Activated CD4-positive, alpha-beta T cell treated with anti-CD3 and anti-CD28 coated beads for 36 hours (primary cell): ENCODE results near the gene APOBEC3H. TPM values are rescaled to one million over a fixed set of nuclear protein-coding genes. Genes with fewer than 3 reads are reported as not detected.
"Not testable (repeated sequence)": the region's sequence is repeated elsewhere in the genome, so short reads cannot be mapped to it uniquely, and the experiment has no call there.

ENCODE experiments used
- ATAC-seq: fragments of 200-7000 bp; cut with Tn5 transposase; one replicate; pipeline ENCODE4 v1.10.0; 2021; ENCODE audit warnings: mild to moderate bottlenecking, moderate library complexity
- CTCF ChIA-PET: fragments of 350-600 bp; sonication (Branson Sonifier 250); formaldehyde crosslinking; loops from one replicate; lab custom pipeline; 2021; ENCODE audit warnings: antibody characterized with exemption; lab: Charles Lee
- POLR2A ChIA-PET: fragments of 350-600 bp; sonication (Branson Sonifier 250); formaldehyde crosslinking; loops from one replicate; lab custom pipeline; 2021; ENCODE audit warnings: antibody characterized with exemption, inconsistent platforms; lab: Charles Lee
- DNase-seq: peaks from one replicate; pipeline ENCODE4 v3.0.0-alpha.2; 2020
- H3K27ac Mint-ChIP-seq: one replicate; pipeline ENCODE4 v1.8.0; 2021; ENCODE audit warnings: mixed read lengths
- H3K27me3 Mint-ChIP-seq: one replicate; pipeline ENCODE4 v1.8.0; 2021; ENCODE audit warnings: mixed read lengths
- H3K36me3 Mint-ChIP-seq: one replicate; pipeline ENCODE4 v1.8.0; 2021; ENCODE audit warnings: low read depth, mixed read lengths
- H3K4me1 Mint-ChIP-seq: one replicate; pipeline ENCODE4 v1.8.0; 2021; ENCODE audit warnings: mixed read lengths
- H3K4me3 Mint-ChIP-seq: one replicate; pipeline ENCODE4 v1.8.0; 2021; ENCODE audit warnings: mild to moderate bottlenecking, moderate library complexity, mixed read lengths
- H3K9me3 Mint-ChIP-seq: one replicate; pipeline ENCODE4 v1.8.0; 2021; ENCODE audit warnings: low read depth, mixed read lengths
- intact Hi-C, 2 experiments: fragments of 100-400 bp; cut with DNase I in 1 of 2; cut with micrococcal nuclease in 1 of 2; formaldehyde crosslinking; loops; one replicate each; pipeline versions ENCODE4 v1.14.2 to v1.15.1; 2022 to 2024; cut with DNase I, micrococcal nuclease
- total RNA-seq, 2 experiments: library from RNA; stranded (reverse); gene quantifications; one replicate each; pipeline ENCODE4 v1.2.3, GENCODE V29; 2021

APOBEC3H gene
- 1 to 10 TPM; 5.2 to 7.3 TPM for total RNA-seq

DNA sequence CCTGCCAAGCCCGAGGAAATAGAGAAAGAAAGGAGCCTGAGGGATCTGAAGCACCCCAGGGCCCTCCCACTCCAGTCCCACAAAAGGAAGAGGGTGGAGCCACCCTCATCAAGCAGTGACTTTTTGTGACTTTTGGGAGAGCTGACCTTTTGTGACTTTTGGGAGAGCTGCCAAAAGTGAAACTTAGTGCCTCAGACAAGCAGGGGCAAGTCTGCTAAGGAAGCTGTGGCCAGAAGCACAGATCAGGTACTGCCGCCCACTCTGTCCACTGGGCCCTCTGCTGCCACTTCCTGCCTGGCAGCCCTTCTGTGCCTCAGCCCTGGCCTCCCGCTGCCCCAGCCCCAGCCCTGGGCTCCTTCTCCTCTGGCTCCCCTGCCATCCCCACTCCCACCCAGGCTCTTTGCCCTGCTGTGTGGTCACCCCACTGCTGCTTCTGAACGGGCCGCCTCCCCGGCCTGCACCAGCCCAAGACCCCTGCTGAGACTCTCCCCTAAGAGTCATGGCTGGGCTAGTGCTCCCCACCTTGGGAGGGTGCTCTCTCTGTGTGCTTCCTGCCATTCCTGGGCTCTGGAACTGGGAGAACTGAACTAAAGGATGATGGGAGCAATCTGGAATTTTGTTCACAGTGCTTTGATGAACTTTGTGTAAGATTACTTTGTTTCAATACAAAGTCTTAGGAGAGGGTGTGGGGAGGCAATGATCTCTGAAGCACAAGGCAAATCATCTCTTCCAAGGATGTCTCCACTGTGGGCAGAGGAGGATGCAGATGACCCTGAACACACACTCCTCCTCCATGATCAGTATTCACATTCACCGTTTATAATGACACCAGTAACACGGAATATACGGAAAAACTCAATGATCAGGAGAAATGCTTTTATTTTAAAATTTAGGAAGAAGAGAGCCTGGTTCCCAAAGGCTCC is at the start of gene APOBEC3H:
Gene APOBEC3H (plus strand): TSS at position 147 of the 923 bp plus-strand sequence. CDS start 3,035 bp downstream, outside the sequence.
- intact Hi-C loops, result loop anchor here in 1 of 2 experiments (2.0 kb wide), 1 partner anchor 15 kb away; no protein-coding TSS in a partner anchor
- DNase-seq (peak; percentile 30), ATAC-seq (no peak)
- Mint-ChIP-seq H3K4me3 (peak within 1 kb of the TSS; percentile 34), H3K9me3 (no peaks in the 10 kb centered on the region), H3K4me1 (peaks cover 74% of the 10 kb centered on the region), H3K36me3 (no peaks in the 10 kb centered on the region), H3K27ac (peak within 1 kb of the TSS; percentile 84), H3K27me3 (no peaks in the 10 kb centered on the region)
- CTCF ChIA-PET, result no interaction called here
- POLR2A ChIA-PET, result no interaction called here

GRCh38 chr22:39049486-39049885 is 47.6 kb upstream of the APOBEC3H start:
- DNase-seq, H3K27ac Mint-ChIP-seq, H3K9me3 Mint-ChIP-seq, H3K4me1 Mint-ChIP-seq, POLR2A ChIA-PET, H3K4me3 Mint-ChIP-seq, intact Hi-C loops, H3K27me3 Mint-ChIP-seq, ATAC-seq, H3K36me3 Mint-ChIP-seq: not testable (repeated sequence)
- CTCF ChIA-PET, result interaction anchor here (0.7 kb wide), 1 partner anchor 612 kb away, joined by 3 read pairs; no protein-coding TSS in a partner anchor

GRCh38 chr22:39051844-39052495 is 45.1 kb upstream of the APOBEC3H start:
- H3K4me1 Mint-ChIP-seq, H3K9me3 Mint-ChIP-seq, intact Hi-C loops, POLR2A ChIA-PET, ATAC-seq, H3K36me3 Mint-ChIP-seq, DNase-seq, CTCF ChIA-PET, H3K4me3 Mint-ChIP-seq, H3K27me3 Mint-ChIP-seq, H3K27ac Mint-ChIP-seq: not testable (repeated sequence)

GRCh38 chr22:39055658-39056057 is 41.4 kb upstream of the APOBEC3H start:
- no peaks in the 10 kb centered on the region for H3K9me3 Mint-ChIP-seq
- no peak overlapping the region for H3K4me3 Mint-ChIP-seq
- H3K27me3 Mint-ChIP-seq, result no peaks in the 10 kb centered on the region
- H3K27ac Mint-ChIP-seq, result no peak overlapping the region
- CTCF ChIA-PET, result interaction anchor here (0.6 kb wide), 1 partner anchor 15 kb away, joined by 3 read pairs; no protein-coding TSS in a partner anchor
- POLR2A ChIA-PET, result no interaction called here
- no peak for ATAC-seq
- intact Hi-C loops, result no loop called here
- no peaks in the 10 kb centered on the region for H3K36me3 Mint-ChIP-seq
- no peak for DNase-seq
- H3K4me1 Mint-ChIP-seq, result no peaks in the 10 kb centered on the region

- POLR2A ChIA-PET, H3K27ac Mint-ChIP-seq, ATAC-seq, H3K27me3 Mint-ChIP-seq, H3K4me1 Mint-ChIP-seq, DNase-seq, intact Hi-C loops, H3K9me3 Mint-ChIP-seq, CTCF ChIA-PET, H3K4me3 Mint-ChIP-seq, H3K36me3 Mint-ChIP-seq: not testable (repeated sequence)
Observed at GRCh38 chr22:39061290-39061689, 35.8 kb upstream of the APOBEC3H start.

- H3K27ac Mint-ChIP-seq, DNase-seq, intact Hi-C loops, H3K36me3 Mint-ChIP-seq, POLR2A ChIA-PET, H3K27me3 Mint-ChIP-seq, H3K9me3 Mint-ChIP-seq, H3K4me1 Mint-ChIP-seq, ATAC-seq, H3K4me3 Mint-ChIP-seq, CTCF ChIA-PET: not testable (repeated sequence)
Observed at GRCh38 chr22:39061951-39062350, 35.1 kb upstream of the APOBEC3H start.

DNA sequence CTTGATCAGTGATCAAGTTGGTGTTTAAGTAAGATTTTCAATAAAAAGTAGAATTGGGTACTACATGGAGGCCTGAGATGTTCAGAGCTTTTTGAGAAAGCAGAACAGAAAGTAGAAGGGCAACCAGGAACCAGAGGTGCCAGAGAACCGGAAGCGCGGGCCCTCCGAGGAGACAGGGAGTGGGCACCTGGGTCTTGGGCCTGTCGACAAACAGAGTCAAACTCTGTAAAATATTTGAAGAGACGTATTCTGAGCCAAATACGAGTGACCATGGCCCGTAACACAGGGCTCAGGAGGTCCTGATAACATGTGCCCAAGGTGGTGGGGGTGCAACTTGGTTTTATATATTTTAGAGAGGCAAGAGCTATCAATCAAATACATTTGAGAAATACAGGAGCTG is 33.1 kb upstream of the APOBEC3H start:
- CTCF ChIA-PET, POLR2A ChIA-PET: not testable (repeated sequence)

GRCh38 chr22:39066442-39067276 is 30.4 kb upstream of the APOBEC3H start:
- H3K27me3 Mint-ChIP-seq, H3K27ac Mint-ChIP-seq, POLR2A ChIA-PET: not testable (repeated sequence)

More for the DNA sequence above, 33.1 kb upstream of the APOBEC3H start:
- intact Hi-C loops, ATAC-seq, H3K36me3 Mint-ChIP-seq, DNase-seq, H3K27ac Mint-ChIP-seq, H3K9me3 Mint-ChIP-seq, H3K27me3 Mint-ChIP-seq, H3K4me1 Mint-ChIP-seq, H3K4me3 Mint-ChIP-seq: not testable (repeated sequence)

GRCh38 chr22:39068033-39068785 is 28.8 kb upstream of the APOBEC3H start:
- intact Hi-C loops, result no loop called here
- Mint-ChIP-seq H3K27me3 (no peaks in the 10 kb centered on the region), H3K27ac (peak overlapping the region; percentile 4), H3K4me1 (peaks cover 4% of the 10 kb centered on the region), H3K36me3 (no peaks in the 10 kb centered on the region), H3K4me3 (no peak overlapping the region), H3K9me3 (no peaks in the 10 kb centered on the region)
- DNase-seq (no peak), ATAC-seq (no peak)
- ChIA-PET POLR2A (no interaction called here), CTCF (interaction anchor here (0.7 kb wide), 1 partner anchor 60 kb away, joined by 3 read pairs; no protein-coding TSS in a partner anchor)

More at GRCh38 chr22:39066442-39067276, 30.4 kb upstream of the APOBEC3H start:
- DNase-seq, H3K9me3 Mint-ChIP-seq, ATAC-seq, CTCF ChIA-PET, H3K4me3 Mint-ChIP-seq, intact Hi-C loops, H3K36me3 Mint-ChIP-seq, H3K4me1 Mint-ChIP-seq: not testable (repeated sequence)

DNA sequence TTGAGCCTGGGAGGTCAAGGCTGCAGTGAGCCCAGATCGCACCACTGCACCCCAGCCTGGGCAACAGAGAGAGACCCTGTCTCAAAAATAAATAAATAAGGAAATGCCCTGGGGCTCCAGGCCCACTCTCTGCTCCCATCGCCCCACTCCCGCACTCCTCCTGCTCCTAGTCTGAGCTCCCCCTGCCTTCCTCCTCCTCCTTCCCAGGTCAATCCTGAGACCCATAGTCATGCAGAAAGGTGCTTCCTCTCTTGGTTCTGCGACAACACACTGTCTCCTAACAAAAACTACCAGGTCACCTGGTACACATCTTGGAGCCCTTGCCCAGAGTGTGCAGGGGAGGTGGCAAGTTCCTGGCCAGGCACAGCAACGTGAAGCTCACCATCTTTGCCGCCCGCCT is 26.9 kb upstream of the APOBEC3H start:
- H3K9me3 Mint-ChIP-seq, result no peaks in the 10 kb centered on the region
- H3K36me3 Mint-ChIP-seq, result no peaks in the 10 kb centered on the region
- H3K4me1 Mint-ChIP-seq, result peaks cover 2% of the 10 kb centered on the region
- ChIA-PET CTCF (no interaction called here), POLR2A (no interaction called here)
- no peak overlapping the region for H3K4me3 Mint-ChIP-seq
- intact Hi-C loops, result no loop called here
- no peak for DNase-seq
- H3K27me3 Mint-ChIP-seq, result no peaks in the 10 kb centered on the region
- no peak overlapping the region for H3K27ac Mint-ChIP-seq
- no peak for ATAC-seq
